Tibial nerve (tissue), 4 donors: ENCODE results near the gene CSNK1G1. TPM values are rescaled to one million over a fixed set of nuclear protein-coding genes. Genes with fewer than 3 reads are reported as not detected.

Experiments used
- DNase-seq, 2 donors: peaks; one replicate each; pipeline ENCODE4 v3.0.0-alpha.2; 2019; ENCODE audit warnings: low spot score in 2 of 2
- H3K27ac ChIP-seq, 4 donors: fragments of 200-600 bp; sonication (generic) in 3 of 4; one replicate each; pipeline ENCODE4 v1.5.1; 2017 to 2019; ENCODE audit warnings: mild to moderate bottlenecking in 1 of 4
- H3K27me3 ChIP-seq, 2 donors: fragments of 200-600 bp; sonication (generic) in 1 of 2; one replicate each; pipeline versions ENCODE4 v1.5.1 to v1.6.0; 2017 to 2019
- H3K36me3 ChIP-seq, 3 donors: fragments of 200-600 bp; sonication (generic); one replicate each; pipeline ENCODE4 v1.5.1; 2018 to 2019
- H3K4me1 ChIP-seq, 4 donors: fragments of 200-600 bp; sonication (generic) in 3 of 4; one replicate each; pipeline ENCODE4 v1.5.1; 2017 to 2019
- H3K4me3 ChIP-seq, 4 donors: fragments of 200-600 bp; sonication (generic) in 3 of 4; one replicate each; pipeline ENCODE4 v1.5.1; 2017 to 2019; ENCODE audit warnings: mild to moderate bottlenecking in 1 of 4, moderate library complexity in 1 of 4
- H3K9me3 ChIP-seq, 4 donors: fragments of 200-600 bp; sonication (generic) in 3 of 4; one replicate each; pipeline ENCODE4 v1.5.1; 2017 to 2019
- EP300 ChIP-seq, 2 donors: sonication (generic); formaldehyde crosslinking; IDR thresholded peaks; one replicate each; pipeline ENCODE4 v1.6.1; 2017; ENCODE audit warnings: antibody characterized with exemption in 2 of 2, mild to moderate bottlenecking in 1 of 2
- POLR2A ChIP-seq, 2 donors: fragments of 450-650 bp; IDR thresholded peaks; one replicate each; pipeline ENCODE4 v1.6.1; 2017; ENCODE audit warnings: antibody characterized with exemption in 2 of 2, mild to moderate bottlenecking in 2 of 2, moderate library complexity in 2 of 2
- WGBS, 2 donors: methylation state at CpG; one replicate each; pipeline ENCODE4 v1.1.5; 2018; 5-methylcytosine and 5-hydroxymethylcytosine counted together
- total RNA-seq, 4 donors: library from RNA; depleted of rRNA; stranded (reverse); fragments of >200 nt; gene quantifications; one replicate each; pipeline ENCODE4 v1.1.0, GENCODE V29; 2016
- TF ChIP-seq, protein P1 (sequence below), 5 experiments: fragments of 200-600 bp in 3 of 5; fragments of 450-650 bp in 2 of 5; sonication (generic) in 3 of 5; IDR thresholded peaks; one replicate each; pipeline ENCODE4 v1.5.1; 2016 to 2019; ENCODE audit warnings: antibody characterized with exemption in 5 of 5, mild to moderate bottlenecking in 3 of 5, moderate library complexity in 2 of 5

CSNK1G1 gene
- total RNA-seq, 4 donors from 2014 or later, result 20.5 to 25.8 (median 22.5) TPM

- no peak overlapping the region for H3K27ac ChIP-seq
- H3K9me3 ChIP-seq, result no peaks in the 10 kb centered on the region
- TF ChIP-seq EP300 (IDR thresholded peaks at IDR 0.05) (no peak), POLR2A (IDR thresholded peaks at IDR 0.05) (no peak)
- TF ChIP-seq, protein P1, sequence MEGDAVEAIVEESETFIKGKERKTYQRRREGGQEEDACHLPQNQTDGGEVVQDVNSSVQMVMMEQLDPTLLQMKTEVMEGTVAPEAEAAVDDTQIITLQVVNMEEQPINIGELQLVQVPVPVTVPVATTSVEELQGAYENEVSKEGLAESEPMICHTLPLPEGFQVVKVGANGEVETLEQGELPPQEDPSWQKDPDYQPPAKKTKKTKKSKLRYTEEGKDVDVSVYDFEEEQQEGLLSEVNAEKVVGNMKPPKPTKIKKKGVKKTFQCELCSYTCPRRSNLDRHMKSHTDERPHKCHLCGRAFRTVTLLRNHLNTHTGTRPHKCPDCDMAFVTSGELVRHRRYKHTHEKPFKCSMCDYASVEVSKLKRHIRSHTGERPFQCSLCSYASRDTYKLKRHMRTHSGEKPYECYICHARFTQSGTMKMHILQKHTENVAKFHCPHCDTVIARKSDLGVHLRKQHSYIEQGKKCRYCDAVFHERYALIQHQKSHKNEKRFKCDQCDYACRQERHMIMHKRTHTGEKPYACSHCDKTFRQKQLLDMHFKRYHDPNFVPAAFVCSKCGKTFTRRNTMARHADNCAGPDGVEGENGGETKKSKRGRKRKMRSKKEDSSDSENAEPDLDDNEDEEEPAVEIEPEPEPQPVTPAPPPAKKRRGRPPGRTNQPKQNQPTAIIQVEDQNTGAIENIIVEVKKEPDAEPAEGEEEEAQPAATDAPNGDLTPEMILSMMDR (IDR thresholded peaks at IDR 0.05), result no peak
- H3K4me3 ChIP-seq, result no peak overlapping the region
- H3K27me3 ChIP-seq, result no peaks in the 10 kb centered on the region
- DNase-seq, result no peak
- H3K36me3 ChIP-seq, result no peaks in the 10 kb centered on the region
- peaks cover 0 to 17% (median 7%) of the 10 kb centered on the region in 4 donors for H3K4me1 ChIP-seq
These were observed 69.5 kb downstream of the CSNK1G1 start for GRCh38 chr15:64286473-64286872.

DNA sequence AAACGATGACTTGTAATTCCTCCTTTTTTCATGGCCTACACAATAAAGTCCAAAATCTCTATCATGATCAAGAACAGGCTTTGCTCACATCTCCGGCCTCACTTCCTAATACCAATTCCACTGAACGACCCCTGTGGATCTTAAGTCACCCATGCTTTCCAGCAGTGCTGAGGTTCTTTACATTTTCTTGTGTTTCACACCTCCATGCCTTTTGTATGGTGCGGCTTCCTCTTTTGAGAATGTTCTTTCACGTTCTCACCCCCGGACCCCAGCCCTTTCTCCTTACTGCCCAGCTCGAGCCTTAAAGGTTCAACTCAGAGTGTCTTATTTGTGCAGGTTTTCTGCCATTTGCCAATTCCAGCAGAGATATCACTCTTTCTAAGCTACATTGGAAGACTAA, 70.1 kb downstream of the CSNK1G1 start:
- H3K4me1 ChIP-seq, result peaks cover 0 to 17% (median 7%) of the 10 kb centered on the region in 4 donors
- no peaks in the 10 kb centered on the region for H3K27me3 ChIP-seq
- TF ChIP-seq POLR2A (IDR thresholded peaks at IDR 0.05) (no peak), EP300 (IDR thresholded peaks at IDR 0.05) (no peak)
- TF ChIP-seq, protein P1 (IDR thresholded peaks at IDR 0.05), result no peak
- no peak overlapping the region for H3K27ac ChIP-seq
- DNase-seq, result no peak
- no peak overlapping the region for H3K4me3 ChIP-seq
- 80% methylated on average over 7 of the region's 7 CpGs for WGBS, 2 donors
- peaks cover 0 to 2% (median 0%) of the 10 kb centered on the region in 3 donors for H3K36me3 ChIP-seq
- no peaks in the 10 kb centered on the region for H3K9me3 ChIP-seq

DNA sequence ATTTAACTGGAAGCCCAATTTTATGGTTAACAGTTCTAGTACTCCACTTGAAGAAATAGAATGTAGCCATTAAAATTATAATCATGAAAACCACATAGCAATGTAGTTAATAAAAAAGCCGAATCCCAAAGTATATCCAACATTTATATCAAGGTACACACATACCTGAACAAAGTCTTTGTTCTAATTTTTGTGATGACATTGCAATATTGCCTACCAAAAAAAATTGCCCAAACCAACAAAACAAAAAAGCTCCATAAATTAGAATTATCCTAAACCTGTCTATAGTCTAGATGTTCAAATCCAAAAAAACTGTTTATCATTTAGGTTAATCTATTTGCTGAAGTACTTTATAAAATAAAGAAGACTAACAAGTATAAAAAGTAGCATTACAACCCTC, 70.8 kb downstream of the CSNK1G1 start:
- H3K27ac ChIP-seq, result no peak overlapping the region

DNA sequence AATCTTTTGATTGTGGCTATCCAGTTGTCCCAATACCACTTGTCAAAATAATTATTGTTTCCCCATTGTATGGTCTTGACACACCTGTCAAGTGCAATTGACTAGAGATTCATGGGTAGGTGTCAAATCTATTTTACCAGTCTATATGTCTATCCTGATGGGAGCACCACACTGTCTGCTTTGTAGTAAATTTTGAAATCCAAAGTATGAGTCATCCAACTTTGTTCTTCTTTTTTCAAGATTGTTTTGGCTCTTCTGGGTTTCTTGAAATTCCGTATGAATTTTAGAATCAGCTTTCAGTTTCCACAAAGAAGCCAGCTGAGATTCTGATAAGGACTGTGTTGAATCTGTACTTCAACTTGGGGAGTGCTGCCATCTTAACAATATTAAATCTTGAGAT, 71.9 kb downstream of the CSNK1G1 start:
- Histone ChIP-seq H3K36me3 (peaks cover 0 to 3% (median 0%) of the 10 kb centered on the region in 3 donors), H3K4me1 (peaks cover 0 to 16% (median 7%) of the 10 kb centered on the region in 4 donors), H3K9me3 (no peaks in the 10 kb centered on the region), H3K27ac (peak overlapping the region in 1 of 4 donors; percentile 65), H3K4me3 (no peak overlapping the region), H3K27me3 (no peaks in the 10 kb centered on the region)
- peak in 1 of 2 donors; percentile 5 for DNase-seq
- no peak for TF ChIP-seq POLR2A (IDR thresholded peaks at IDR 0.05)
- TF ChIP-seq, protein P1 (IDR thresholded peaks at IDR 0.05), result no peak
- TF ChIP-seq EP300 (IDR thresholded peaks at IDR 0.05), result no peak
- 21 to 29% methylated on average over 1 of the region's 1 CpG for WGBS, 2 donors

More for the DNA sequence above, 70.8 kb downstream of the CSNK1G1 start:
- H3K36me3 ChIP-seq, result peaks cover 0 to 3% (median 0%) of the 10 kb centered on the region in 3 donors
- no peak overlapping the region for H3K4me3 ChIP-seq
- H3K27me3 ChIP-seq, result no peaks in the 10 kb centered on the region
- peaks cover 0 to 17% (median 7%) of the 10 kb centered on the region in 4 donors for H3K4me1 ChIP-seq
- H3K9me3 ChIP-seq, result no peaks in the 10 kb centered on the region
- TF ChIP-seq, protein P1 (IDR thresholded peaks at IDR 0.05), result no peak
- TF ChIP-seq EP300 (IDR thresholded peaks at IDR 0.05) (no peak), POLR2A (IDR thresholded peaks at IDR 0.05) (no peak)
- 93 to 96% methylated on average over 1 of the region's 1 CpG for WGBS, 2 donors
- DNase-seq, result no peak

DNA sequence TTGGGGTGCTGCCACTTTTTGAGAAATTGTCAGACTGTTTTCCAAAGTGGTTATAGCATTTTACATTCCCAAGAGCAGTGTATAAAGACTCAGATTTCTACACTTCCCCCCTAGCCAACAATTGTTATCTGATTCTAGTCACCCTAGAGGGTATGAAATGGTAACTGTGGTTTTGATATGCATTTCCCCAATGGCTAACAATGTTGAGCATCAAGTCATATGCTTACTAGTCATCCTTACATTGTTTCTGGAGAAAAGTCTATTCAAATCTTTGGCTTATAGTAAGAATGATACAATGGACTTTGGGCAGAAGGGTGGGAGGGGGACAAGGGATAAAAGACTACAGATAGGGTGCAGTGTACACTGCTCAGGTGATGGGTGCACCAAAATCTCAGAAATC, 73.3 kb downstream of the CSNK1G1 start:
- no peak for DNase-seq
- Histone ChIP-seq H3K4me1 (peaks cover 0 to 13% (median 5%) of the 10 kb centered on the region in 4 donors), H3K27ac (no peak overlapping the region), H3K36me3 (peaks cover 0 to 3% (median 0%) of the 10 kb centered on the region in 3 donors), H3K27me3 (no peaks in the 10 kb centered on the region), H3K9me3 (no peaks in the 10 kb centered on the region), H3K4me3 (no peak overlapping the region)
- TF ChIP-seq, protein P1 (IDR thresholded peaks at IDR 0.05), result no peak
- TF ChIP-seq EP300 (IDR thresholded peaks at IDR 0.05), result no peak
- no peak for TF ChIP-seq POLR2A (IDR thresholded peaks at IDR 0.05)
